Inferior parietal cortex (tissue), 1 donor: Measurements from ENCODE around the gene GTSE1.

Experiments
- DNase-seq: peaks from one replicate; pipeline ENCODE4 v3.0.0-alpha.2; 2016; ENCODE audit errors: extremely low spot score

GTSE1 gene

DNA sequence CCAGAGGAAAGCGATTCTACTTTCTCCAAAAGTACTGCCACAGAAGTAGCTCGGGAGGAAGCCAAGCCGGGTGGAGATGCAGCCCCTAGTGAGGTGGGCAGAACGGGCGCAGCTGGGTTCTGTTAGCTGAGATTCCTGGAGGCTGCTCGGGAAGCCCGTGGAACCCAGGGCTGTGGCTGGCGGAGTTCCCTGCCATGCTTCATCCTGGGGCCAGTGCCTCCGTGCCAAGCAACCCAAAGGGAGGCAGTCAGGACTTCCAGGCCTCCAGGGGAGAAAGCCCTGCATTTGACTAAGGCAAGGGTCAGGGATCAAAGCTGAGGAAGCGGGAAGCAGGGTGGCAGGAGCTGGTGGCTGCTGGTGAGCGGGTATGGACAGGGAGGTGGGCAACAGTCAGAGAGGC is 32.1 kb downstream of the GTSE1 start:
- DNase-seq = no peak

DNA sequence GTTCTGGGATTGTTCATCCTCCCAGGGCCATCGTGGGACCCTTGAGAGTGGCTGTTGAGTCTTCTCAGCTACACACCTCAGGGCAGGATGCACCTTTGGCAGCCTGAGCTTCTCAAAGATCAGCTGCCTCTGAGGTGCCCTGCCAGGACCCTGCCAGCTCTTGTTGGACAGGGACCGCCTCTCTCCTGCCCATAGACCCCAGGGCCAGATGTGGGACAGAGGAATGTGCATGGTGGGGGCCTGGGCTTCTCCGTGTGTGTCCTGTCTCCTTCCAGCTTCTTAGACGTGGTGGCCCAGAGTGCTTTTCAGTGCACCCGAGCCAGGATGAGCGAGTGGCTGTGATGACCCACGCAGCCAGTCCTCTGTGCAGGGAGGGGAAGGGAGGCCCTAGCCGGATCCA is 32.9 kb downstream of the GTSE1 start:
- no peak for DNase-seq

DNA sequence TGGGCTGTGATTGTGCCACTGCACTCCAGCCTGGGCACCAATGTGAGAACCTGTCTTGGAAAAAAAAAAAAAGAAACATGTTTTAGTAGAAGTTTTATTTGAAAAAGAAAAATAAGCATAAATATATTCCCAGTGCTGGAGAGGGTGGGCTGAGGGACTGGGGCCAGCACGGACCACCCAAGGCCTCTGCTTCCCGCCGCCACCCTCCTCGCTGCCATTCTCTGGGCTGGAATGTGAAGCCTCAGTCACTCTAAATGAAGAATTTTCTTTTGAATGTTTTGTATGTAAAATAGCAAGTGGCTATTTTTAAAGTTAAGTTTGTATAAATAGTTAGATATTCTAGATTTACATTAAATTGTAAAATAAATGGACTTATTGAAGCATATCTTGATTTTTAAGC is 33.8 kb downstream of the GTSE1 start:
- DNase-seq = no peak

DNA sequence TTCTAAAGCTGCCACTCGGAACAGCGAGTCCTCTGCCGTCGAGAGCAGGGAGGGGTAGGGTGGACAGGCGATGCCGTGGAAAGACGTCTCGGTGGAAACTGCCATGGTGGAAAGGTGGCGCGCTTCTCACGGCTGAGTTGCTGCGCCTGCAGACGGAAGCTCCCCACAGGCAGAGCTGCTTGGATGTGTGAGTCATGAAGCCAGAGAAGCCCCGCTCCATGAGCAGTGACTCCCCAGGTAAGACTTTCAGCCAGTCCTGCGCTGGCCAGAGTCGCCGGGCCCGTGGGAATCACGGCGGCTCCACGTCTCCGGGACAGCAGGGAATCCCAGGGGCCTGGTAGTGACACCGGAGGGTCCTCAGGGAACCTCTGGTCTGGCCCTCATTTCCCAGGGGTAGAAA is 34.8 kb downstream of the GTSE1 start:
- no peak for DNase-seq

DNA sequence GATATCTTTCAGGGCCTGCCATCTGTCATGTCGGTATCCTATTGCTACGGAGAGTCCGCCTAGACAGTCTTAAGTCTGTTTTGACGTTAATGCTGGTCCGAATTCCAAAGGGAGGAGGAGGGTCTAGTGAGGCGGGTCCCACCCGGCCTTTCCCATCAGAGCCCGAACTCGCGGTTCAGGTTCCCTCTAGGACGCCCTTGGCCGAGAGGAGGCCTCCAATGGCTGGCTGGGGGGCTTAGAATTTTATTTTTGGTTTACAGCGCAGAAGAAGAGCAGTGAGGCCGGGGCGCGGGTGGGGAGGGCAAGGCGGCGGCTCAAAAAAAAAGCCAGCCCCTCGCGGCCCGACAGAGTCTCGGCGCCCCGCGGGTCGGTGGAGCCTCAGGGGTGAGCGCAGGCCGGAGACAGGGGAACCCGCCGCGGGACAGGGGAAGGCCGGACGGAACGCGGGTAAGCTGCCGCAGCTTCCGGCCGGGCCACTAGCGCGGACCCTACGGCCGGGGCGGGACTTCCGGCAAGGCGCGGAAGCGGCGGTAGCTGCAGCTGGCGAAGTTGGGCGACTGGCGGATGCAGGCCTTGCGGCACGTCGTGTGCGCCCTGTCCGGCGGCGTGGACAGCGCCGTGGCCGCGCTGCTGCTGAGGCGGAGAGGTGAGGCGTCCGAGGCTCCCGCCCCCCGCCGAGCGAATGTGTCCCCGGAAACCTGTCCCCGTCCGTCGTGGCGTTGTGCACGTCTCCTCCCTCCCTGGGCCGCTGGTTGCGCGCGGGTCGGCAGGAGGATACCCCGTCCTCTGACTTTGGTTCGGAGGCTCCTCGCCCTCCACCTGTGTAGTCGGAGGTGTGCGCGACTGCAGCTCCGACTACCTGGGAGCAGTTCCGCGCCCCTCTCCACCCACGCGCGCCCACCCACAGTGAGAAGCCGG is 38.8 kb downstream of the GTSE1 start, which contains the start of gene TRMU:
TSS of gene TRMU (plus strand) at position 514 of the 918 bp plus-strand sequence. CDS start at position 565, 51 bp downstream.
- peak; percentile 80 for DNase-seq

DNA sequence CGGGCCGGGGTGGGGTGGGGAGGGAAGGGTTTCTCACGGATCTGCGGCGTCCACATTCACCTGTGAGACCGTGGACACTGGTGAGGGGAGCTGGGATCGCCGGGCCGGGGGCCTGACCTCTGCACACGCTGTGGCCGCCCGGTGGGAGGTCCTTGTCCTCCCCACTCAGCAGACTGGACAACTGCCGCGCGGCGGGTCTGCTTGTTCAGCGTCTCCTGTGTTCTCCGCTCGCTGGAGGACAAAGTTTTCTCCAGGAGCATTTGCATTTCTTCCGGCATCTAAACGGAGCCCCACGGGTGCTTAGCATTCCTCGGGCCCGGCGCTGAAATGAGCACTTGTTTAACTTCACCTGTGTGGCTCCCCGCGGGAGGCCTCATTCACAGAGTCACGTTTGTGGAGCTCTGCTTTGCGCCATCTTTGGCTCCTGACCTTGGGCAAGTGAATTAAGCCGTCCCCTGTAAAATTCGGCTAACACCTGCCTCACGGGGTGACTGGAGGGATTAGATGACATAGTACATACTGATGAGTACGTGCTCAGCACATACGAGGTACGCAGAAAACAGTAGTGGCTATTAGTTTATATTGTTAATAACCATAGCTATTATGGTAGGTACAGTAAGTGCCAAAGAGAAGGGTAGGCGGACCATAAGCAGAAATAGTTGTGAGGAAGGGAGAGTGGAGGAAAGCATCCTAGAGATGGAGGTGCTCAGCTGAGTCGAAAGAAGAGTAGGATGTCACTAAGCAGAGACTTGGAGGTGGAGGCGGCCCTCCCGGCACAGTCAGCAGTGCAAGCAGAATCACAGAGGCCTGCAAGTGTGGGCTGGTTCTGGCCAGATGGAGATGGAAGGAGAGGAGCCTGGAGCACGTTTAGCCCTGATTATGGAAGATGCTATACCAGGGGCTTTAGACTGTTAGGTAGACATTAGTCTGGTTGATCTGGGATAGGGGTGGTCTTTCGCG is 39.7 kb downstream of the GTSE1 start:
- DNase-seq = no peak

DNA sequence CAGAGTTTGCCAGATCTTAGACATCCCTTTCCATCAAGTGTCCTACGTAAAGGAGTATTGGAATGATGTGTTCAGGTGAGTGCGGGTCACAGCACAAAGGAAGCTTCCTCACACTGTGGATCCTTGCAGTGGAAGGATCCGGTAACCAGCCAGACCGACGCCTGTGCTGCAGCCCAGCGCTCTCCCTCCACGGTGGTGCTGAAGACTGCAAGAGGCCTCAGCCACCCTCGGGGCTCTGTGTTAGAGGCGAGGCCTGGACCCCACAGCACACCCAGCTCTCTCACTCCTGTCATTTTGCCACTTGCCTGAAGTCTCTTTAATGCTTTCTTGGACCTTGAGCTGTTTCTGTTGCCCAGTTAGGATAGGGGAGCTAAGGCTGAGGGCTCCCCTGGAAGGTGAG is 41.2 kb downstream of the GTSE1 start:
- no peak for DNase-seq

DNA sequence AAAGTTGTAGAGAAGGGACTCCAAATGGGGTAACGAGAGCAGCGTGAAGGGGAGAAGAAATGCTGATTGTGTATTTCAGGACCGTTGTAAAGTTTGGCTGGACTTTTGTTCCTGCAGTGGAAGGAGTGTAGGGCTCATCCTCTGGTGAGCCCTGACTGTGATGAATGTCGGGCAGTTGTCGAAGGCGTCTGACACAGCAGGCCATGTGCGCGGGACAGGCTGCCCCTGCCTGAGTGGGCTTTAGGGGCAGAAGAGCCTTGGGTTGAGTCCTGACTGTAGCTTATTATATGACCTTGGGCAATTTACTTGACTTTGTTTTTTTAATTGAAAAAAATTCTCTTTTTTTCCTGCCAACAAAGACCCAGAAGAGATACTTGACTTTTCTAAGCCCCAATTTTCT is 42.0 kb downstream of the GTSE1 start:
- DNase-seq = no peak

DNA sequence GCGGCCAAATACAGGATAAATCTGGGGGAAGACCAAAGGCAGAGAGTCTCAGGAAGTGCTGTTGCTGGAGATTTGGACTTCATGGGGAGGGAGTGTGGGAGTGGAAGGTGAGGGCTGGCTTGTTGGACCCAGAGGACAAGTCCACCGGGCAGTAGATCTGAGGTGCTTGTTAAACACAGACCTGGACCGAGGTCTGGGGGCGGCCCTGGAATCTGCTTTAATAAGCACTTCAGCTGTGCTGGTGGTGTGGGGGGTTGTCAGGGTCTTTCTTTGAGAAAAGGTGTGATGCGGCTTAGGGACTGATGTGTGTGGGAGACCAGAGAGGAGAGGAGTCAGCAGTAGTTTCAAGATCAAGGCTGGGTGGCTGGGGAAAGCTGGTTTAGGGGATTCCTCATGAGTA is 43.3 kb downstream of the GTSE1 start:
- no peak for DNase-seq

DNA sequence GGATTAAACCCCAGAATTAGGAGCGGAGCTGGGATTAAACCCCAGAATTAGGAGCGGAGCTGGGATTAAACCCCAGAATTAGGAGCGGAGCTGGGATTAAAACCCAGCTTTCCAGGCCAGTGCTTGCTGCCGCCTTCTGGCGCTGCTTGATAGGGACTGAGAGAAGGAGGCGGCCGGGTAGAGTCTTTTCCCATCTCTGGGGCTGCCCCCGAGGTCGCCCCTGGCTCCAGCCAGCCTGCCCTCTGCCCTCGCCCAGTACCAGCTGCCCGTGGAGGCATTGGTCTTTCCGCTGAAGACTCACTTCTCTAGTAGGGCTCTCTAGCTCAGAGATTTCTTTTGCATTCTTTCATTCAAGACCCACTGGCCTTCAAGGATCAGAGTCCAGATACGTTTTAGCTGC is 44.0 kb downstream of the GTSE1 start:
- no peak for DNase-seq

DNA sequence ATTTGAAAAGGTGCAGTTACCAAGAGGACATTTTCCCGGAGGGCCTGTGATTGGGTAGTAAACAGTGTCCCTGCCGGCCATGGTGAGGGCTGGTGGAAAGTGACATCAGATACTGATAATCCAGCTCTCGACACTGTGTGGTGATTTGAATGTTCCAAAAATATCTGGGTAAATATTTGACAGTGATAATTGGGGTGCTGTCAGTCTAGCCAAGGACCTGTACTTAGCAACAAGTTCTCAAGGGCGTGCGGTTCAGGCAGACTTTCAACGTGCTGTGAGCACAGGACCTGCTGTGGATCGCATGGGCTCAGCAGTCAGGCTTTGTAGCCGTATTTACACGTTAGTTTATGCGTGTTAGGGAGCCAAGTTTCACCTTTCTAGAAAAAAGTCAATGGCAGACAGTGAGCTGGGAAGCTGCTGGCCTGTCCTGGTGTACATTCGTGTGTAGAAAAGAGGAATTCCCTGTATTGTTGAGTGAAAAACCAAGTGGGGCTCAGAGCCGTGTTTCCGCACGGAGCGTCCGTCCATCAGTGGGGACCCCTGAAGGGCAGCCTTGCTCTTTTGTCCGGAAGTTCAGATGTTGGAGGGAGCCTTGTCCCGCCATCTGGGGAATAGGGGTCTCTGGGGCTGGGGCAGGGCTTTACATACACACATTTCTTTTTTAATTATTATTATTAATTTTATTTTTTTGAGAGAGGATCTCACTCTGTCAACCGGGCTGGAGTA is 50.2 kb downstream of the GTSE1 start:
- DNase-seq = no peak

DNA sequence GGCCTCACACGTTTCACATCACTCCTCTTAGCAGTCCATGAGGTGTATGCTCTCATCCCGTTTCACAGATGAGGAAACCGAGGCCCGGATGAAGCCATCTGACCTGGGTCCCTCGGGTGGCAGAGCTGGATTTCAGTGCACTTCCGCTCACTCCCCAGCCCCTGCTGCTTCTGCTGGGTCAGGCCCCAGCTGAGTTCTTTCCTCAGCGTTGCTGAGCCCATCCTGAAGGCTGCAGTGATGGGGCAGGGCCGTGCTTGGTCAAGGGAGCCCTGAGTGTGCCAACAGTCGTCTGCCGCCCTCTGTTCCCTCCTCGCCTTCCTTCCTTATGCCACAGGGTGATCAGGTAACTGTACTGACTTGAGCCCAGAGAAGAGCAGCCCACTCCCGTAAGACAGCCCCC is 51.0 kb downstream of the GTSE1 start:
- DNase-seq = no peak

DNA sequence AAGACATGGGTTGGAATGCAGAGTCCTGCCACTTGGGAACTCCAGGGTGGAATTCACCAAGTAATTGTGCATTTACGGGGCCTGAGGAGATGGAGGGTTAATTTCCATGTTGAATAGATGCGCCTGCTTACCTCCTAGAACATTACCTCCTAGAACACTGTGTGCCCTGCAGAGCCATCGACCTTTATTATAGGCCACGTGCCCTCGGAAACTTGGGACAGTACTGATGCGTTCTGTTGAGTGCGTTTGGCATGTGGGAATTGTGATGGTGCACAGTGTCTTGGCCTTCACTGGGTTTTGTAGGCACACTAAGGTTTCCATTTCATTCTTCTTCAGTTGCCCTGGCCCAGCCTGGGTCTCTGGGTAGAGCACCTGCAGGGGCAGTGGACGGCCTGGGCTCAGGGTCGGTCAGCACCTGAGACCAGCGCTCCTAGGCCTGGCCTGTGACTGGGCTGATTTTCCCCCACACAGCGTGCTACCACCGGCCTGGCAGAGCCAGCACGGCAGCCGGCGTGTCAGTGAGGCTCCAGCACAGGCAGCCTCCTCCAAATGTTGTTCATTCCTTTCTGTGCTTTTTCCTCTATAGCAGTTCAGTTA is 51.5 kb downstream of the GTSE1 start:
- DNase-seq = no peak

DNA sequence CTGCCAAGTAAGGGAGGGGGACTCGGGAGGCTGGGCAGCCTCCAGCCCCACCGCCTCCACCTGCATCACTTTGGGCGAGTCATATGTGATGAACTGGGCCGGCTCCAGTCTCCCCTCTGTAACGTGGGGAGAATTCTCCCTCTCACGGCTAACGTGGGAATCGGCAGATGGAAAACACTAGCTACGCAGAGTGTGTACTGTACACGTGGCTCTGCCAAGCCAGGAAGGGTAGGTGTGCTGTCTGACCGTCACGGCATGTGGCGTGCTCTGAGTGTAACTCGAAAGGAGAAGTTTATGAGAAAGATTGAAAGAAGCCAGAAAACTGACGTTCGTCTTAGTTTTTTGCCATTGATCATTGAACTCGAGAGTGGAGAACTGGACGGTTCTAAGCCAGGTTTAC is 52.6 kb downstream of the GTSE1 start:
- DNase-seq = no peak

DNA sequence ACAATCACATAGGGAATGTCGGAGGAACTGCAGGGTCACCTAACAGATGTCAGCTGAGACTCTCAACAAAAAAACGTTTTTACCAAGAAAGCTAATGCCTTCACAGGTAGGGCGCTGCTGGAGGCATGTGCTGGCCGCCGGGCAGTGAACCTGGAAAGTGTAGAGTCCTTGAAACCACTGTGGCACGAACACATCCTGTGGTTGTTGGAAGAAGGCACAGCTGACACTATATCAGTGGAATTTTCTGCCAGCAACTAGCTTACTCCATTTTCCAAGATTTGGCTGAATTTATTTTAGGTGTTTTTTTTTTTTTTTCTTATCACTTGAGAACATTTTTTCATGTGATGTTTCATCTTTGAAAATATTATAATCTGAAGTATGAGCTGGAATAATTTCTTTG is 53.0 kb downstream of the GTSE1 start:
- no peak for DNase-seq

DNA sequence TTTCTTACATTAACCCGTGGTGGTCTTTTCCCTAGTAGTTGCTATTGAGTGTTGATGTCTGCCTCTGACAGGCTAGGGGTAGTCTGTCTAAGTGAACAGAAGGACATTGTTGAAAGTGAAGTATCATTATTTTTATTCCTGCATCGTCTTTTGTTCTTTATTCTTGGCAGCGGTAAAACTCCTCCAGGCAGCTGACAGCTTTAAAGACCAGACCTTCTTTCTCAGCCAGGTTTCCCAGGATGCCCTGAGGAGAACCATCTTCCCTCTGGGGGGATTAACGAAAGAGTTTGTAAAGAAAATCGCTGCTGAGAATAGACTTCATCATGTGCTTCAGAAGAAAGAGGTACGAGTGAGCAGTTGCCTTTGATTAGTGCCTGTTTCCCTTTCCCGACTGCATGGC is 53.5 kb downstream of the GTSE1 start:
- no peak for DNase-seq

DNA sequence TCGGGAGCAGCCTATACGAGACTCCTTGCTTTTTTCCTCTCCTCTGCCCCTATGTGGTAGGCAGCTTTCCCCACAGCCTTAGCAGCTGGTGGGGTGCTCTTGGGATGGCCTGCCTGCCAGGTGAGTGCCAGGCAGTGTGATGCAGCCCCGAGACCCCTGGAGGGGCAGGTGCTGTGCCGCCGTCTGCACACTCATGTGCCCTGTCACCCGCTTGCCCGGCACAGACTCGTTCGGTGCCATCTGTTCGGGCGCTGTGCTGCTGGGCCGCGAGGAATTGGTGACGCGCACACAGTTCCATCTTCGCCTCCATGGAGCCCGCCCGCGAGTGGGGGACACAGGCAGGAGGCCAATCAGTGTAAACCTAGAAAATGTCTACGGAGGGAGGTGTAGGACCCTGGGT is 54.0 kb downstream of the GTSE1 start:
- no peak for DNase-seq

DNA sequence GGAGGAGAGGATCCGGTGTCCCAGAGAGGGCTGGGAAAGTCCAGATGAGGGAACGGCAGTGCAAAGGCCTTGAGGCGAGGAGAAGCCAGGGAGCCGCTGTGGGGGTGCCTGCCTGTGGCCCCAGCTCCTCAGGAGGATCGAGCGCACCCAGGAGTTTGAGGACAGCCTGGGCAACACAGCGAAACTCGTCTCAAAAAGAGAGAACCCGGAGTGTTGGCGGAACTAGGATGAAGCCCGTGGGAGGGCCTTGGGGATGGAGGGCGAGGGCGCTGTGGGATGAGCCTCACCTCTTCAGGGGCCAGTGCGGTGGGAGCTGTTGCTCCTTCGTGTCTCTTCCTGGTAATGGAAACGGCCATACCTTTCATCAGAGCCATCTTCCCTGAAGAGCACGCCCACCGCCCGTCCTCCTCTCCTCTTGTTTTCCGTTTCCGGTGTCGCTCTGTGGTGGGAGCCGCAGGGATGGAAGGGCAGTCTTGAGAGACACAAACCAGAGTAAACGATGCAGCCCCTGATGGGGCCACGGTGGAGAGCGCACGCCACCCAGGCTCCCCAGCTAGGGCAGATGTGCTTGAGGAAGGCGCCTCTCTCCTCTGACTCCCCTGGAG is 54.6 kb downstream of the GTSE1 start:
- no peak for DNase-seq

DNA sequence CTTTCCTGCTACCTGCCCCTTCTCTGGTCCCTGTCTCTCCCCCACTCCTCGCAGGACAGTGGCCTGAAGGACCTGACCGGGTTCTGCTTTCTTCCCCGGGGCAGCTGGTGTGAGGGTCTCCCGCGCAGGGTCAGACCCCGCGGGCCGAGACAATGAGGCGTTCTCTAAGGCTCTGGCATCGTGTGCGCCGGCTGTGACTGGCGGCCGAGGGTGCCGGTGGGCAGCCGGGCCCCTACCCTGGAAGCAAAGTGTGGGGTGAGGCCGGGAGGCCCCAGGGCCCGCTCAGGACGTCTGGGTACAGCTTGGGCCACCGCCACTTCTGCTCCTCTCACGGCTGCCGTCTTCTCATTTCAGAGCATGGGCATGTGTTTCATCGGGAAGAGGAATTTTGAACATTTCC is 55.1 kb downstream of the GTSE1 start:
- DNase-seq = no peak

DNA sequence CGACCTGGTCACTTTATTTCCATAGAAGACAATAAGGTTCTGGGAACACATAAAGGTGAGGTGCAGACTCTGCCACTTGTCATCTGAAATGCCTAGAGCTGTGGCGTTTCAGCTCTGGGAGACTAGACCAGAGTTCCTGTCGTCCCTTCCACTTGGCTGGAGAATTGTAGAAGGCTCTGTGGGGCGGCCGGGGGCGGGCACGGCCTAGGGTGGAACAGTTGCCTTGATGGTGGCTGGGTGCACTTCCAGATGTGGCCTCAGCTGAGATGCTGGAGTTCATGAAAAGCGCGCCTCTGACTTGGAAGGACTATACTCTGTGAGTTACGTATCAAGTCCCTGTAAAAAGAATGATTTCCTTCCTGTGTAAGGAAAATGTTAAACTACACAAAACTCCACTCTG is 55.6 kb downstream of the GTSE1 start:
- no peak for DNase-seq
